Activated gamma-delta T cell (primary cell): Measurements from ENCODE around the gene IL20.
"Not testable (repeated sequence)": the region's sequence is repeated elsewhere in the genome, so short reads cannot be mapped to it uniquely, and the experiment has no call there.

Experiments
- DNase-seq: peaks from one replicate; lab custom pipeline; 2025; lab: John Stamatoyannopoulos, UW

Gene IL20

GRCh38 chr1:206842854-206843253, 22.6 kb upstream of the IL20 start:
- DNase-seq = no peak

- DNase-seq = no peak
These were observed 21.8 kb upstream of the IL20 start for GRCh38 chr1:206843626-206844025.

- no peak for DNase-seq
These were observed 18.9 kb upstream of the IL20 start for GRCh38 chr1:206846487-206846886.

GRCh38 chr1:206847337-206847834, 18.0 kb upstream of the IL20 start:
- no peak for DNase-seq

GRCh38 chr1:206847946-206848345, 17.5 kb upstream of the IL20 start:
- no peak for DNase-seq

GRCh38 chr1:206850401-206850800, 15.0 kb upstream of the IL20 start:
- no peak for DNase-seq

- no peak for DNase-seq
These were observed 13.9 kb upstream of the IL20 start for GRCh38 chr1:206851341-206852010.

- DNase-seq = not testable (repeated sequence)
These were observed 12.8 kb upstream of the IL20 start for GRCh38 chr1:206852662-206853061.

GRCh38 chr1:206853696-206854095, 11.7 kb upstream of the IL20 start:
- DNase-seq = not testable (repeated sequence)

- no peak for DNase-seq
These were observed 10.9 kb upstream of the IL20 start for GRCh38 chr1:206854401-206855129.

- DNase-seq = no peak
These were observed 9.6 kb upstream of the IL20 start for GRCh38 chr1:206855859-206856258.

GRCh38 chr1:206856674-206857464, 8.6 kb upstream of the IL20 start:
- no peak for DNase-seq

- no peak for DNase-seq
These were observed 6.3 kb upstream of the IL20 start for GRCh38 chr1:206859082-206859521.

GRCh38 chr1:206860165-206860564, 5.3 kb upstream of the IL20 start:
- no peak for DNase-seq

- no peak for DNase-seq
These were observed 2.2 kb upstream of the IL20 start for GRCh38 chr1:206863266-206863665.

GRCh38 chr1:206866062-206866461, 639 bp downstream of the IL20 start:
- DNase-seq = no peak

GRCh38 chr1:206867239-206867638, 1.8 kb downstream of the IL20 start:
- DNase-seq = no peak

GRCh38 chr1:206867716-206868115, 2.3 kb downstream of the IL20 start:
- DNase-seq = no peak

GRCh38 chr1:206868264-206868663, 2.8 kb downstream of the IL20 start:
- DNase-seq = no peak

- no peak for DNase-seq
These were observed 6.7 kb downstream of the IL20 start for GRCh38 chr1:206872139-206872538.

GRCh38 chr1:206873603-206874188, 8.3 kb downstream of the IL20 start:
- no peak for DNase-seq

- no peak for DNase-seq
These were observed 10.4 kb downstream of the IL20 start for GRCh38 chr1:206875752-206876377.
